AG09319 (cell line): ENCODE measurements around the gene LCN12.

Experiments used
- DNase-seq: peaks from one replicate; pipeline ENCODE4 v3.0.0-alpha.2; 2010; ENCODE audit warnings: low read depth; ENCODE audit errors: extremely low read depth
- TF ChIP-seq, protein P1 (sequence below): IDR thresholded peaks from 2 replicates; pipeline ENCODE4 v1.5.1; 2011; ENCODE audit warnings: low read depth, mild to moderate bottlenecking, inconsistent platforms, low read length, moderate library complexity

The LCN12 gene

DNA sequence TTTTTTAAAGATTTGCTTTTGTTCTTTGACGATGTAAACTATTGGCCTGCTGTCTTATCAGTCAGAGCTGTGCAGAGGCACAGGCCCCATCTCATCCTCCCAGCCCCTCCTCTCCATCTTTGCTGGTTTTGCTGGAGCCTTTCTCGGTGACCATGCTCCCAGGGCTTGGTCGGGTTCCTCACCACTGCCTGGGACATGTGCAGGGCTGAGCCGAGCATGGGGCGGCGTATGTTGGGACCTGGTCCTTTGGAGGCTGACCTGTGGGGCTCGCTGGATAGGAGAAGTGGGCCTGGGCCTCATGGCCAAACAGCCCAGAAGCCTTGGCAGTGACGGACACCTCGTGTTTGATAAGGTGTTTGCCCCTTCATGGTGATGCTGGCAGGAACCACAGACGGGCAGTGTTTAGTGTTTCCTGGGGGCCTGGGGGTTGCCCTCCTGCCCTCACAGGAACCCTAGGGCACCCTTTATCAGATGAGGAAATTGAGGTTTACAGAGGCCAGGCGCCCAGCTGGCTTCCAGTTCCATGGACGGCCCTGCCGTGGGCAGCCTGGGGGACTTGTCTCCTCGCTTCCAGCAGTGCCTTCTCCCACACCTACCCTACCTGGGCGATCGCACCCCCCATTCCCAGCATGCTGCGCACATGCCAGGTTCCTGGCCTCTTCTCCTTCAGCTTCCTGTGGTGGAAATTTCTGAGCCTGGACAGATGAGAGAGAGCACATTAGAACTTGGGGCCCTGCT lies 38.2 kb upstream of the LCN12 start:
- TF ChIP-seq, protein P1, sequence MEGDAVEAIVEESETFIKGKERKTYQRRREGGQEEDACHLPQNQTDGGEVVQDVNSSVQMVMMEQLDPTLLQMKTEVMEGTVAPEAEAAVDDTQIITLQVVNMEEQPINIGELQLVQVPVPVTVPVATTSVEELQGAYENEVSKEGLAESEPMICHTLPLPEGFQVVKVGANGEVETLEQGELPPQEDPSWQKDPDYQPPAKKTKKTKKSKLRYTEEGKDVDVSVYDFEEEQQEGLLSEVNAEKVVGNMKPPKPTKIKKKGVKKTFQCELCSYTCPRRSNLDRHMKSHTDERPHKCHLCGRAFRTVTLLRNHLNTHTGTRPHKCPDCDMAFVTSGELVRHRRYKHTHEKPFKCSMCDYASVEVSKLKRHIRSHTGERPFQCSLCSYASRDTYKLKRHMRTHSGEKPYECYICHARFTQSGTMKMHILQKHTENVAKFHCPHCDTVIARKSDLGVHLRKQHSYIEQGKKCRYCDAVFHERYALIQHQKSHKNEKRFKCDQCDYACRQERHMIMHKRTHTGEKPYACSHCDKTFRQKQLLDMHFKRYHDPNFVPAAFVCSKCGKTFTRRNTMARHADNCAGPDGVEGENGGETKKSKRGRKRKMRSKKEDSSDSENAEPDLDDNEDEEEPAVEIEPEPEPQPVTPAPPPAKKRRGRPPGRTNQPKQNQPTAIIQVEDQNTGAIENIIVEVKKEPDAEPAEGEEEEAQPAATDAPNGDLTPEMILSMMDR, result no peak
- DNase-seq, result no peak

DNA sequence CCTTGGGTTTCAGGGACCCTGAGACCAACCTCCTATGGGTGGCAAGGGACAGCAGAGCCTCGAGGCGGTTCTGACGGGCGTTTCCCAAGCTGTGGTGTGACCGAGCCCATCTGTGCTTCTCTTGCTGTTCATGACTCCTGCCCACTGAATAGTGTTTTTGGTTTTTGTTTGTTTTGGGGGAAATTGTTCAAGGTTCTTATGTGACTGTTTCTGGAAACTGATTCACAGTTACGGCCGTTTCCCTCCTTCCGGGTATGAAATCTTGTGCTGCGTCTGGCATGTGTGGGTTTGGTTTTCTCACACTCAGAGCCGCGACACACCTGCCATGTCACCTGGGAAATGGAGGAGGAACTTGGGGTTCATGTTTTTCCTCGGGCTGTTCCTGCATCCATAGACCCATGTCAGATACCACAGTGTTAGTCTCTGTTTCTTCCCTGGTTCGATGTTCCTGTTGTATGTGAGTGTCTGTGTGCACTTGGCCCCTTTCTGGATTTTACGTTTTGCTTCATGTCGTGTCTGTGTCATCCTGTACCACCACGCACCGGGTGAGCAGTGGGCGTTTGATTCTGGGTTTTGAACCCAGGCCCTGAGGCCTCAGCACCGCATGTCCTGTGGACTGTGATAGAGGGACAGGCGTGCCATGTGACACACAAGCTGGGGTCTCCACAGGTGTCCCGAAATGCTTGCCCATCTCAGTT lies 36.3 kb upstream of the LCN12 start:
- no peak for DNase-seq
- TF ChIP-seq, protein P1, result no peak

DNA sequence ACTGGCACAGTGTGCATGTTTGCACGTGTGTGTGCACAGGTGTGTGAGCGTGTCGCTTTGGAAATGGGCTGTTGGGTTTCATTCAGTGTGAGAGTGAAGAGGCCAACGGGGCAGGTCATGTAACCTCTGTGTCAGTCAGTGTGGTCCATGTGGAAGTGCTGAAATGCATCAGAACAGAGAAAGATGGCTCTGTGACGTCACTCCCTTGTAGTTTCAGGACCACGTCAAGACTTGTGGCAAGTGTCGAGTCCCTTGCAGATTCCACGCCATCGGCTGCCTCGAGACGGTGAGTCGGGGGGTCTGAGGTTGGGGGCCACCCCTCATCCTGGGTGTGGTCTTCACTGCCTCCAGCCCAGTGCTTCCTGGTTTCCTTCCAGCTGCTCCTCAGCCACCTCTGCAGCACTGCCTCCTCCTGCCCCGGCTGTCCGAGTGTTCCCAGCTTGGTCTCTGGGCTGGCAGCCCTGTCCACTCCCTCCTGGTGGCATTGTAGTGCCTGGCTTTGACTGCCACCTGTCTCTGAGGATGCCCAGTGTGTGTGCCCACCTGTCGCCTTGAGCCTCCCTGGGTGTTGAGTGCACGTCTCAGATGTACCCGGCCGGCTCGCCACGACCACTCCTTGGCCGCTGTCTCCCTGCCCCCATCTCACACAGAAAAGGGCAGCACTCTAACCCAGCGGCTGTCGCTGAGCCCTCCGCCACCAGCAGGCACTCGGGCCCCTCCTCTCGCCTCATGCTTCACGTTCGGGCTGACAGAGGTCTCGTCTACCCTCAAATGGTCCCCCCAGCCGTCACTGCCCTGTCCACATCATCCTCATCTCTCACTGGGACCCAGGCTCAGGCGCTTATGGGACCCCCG lies 35.5 kb upstream of the LCN12 start:
- TF ChIP-seq, protein P1, result no peak
- DNase-seq, result no peak

DNA sequence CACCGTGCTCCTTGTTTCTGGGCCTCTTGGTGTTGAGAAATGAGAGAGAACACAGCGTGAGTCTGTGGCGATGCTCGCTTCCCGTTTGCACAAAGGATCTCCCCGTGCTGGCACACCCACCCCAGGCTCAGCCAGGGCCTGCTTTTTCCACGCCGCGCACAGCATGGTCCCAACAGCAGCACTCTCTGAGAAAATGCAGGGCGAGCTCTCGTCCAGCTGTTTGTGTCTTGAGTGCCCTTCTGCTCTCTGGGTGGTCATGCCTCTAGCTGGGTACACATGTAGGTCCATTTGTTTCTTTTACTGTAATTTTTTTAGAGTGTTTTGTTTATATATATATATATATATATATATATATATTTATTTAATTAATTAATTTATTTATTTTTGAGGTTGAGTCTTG lies 34.2 kb upstream of the LCN12 start:
- TF ChIP-seq, protein P1, result no peak
- no peak for DNase-seq

DNA sequence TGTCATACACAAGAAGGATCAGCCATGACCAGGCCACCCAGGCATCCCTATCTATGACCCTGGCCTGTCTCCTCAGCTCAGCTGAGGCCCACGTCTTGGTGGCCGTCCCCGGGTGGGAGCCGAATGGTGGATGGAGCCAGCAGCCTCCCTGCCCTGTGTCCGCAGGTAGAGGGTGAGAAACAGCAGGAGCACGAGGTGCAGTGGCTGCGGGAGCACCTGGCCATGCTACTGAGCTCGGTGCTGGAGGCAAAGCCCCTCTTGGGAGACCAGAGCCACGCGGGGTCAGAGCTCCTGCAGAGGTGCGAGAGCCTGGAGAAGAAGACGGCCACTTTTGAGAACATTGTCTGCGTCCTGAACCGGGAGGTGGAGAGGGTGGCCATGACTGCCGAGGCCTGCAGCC lies 32.0 kb upstream of the LCN12 start:
- DNase-seq, result no peak
- TF ChIP-seq, protein P1, result no peak

DNA sequence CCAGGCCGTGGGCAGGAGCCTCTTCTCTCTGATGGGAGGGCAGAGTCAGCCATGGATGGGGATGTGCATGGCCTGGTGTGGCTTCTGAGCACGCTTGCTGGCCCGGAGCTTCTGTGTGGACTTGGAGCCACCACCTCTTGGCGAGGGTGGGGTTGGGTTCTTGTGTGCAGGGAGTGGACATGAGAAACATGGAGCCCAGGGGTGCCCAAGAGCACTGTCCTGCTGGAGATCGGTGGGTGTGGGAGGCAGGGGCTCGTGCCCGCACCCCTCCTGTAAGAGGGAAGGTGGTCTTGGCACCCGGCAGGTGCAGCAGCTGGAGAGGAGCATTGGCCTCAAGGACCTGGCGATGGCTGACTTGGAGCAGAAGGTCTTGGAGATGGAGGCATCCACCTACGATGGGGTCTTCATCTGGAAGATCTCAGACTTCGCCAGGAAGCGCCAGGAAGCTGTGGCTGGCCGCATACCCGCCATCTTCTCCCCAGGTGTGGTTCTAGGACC lies 31.3 kb upstream of the LCN12 start:
- TF ChIP-seq, protein P1, result no peak
- DNase-seq, result no peak
